ENCODE data around the gene ERG28.
"Not testable (repeated sequence)": the region's sequence is repeated elsewhere in the genome, so short reads cannot be mapped to it uniquely, and the experiment has no call there.

Gene ERG28

GRCh38 chr14:75615200-75615599, 45.5 kb downstream of the ERG28 start:
- DNase-seq = peak; percentile 98

- peak; percentile 83 for DNase-seq
These were observed 46.5 kb downstream of the ERG28 start for GRCh38 chr14:75614179-75614578.

GRCh38 chr14:75612157-75612556, 48.5 kb downstream of the ERG28 start:
- DNase-seq = no peak

GRCh38 chr14:75610834-75611233, 49.8 kb downstream of the ERG28 start:
- DNase-seq = no peak

- DNase-seq = peak; percentile 38
These were observed 50.8 kb downstream of the ERG28 start for GRCh38 chr14:75609606-75610475.

GRCh38 chr14:75609116-75609515, 51.6 kb downstream of the ERG28 start:
- DNase-seq = no peak

GRCh38 chr14:75607842-75608640, 52.6 kb downstream of the ERG28 start:
- no peak for DNase-seq

- DNase-seq = no peak
These were observed 53.6 kb downstream of the ERG28 start for GRCh38 chr14:75607044-75607443.

- no peak for DNase-seq
These were observed 54.8 kb downstream of the ERG28 start for GRCh38 chr14:75605916-75606315.

- DNase-seq = peak; percentile 87
These were observed 55.5 kb downstream of the ERG28 start for GRCh38 chr14:75604979-75605851.

- peak; percentile 12 for DNase-seq
These were observed 58.2 kb downstream of the ERG28 start for GRCh38 chr14:75602503-75602902.

- not testable (repeated sequence) for DNase-seq
These were observed 59.6 kb downstream of the ERG28 start for GRCh38 chr14:75601061-75601460.

- DNase-seq = peak; percentile 71
These were observed 60.6 kb downstream of the ERG28 start for GRCh38 chr14:75600100-75600499.
